ENCODE results near the gene ARID1B. TPM values are rescaled to one million over a fixed set of nuclear protein-coding genes. Genes with fewer than 3 reads are reported as not detected.

The ARID1B gene
- total RNA-seq, 1 experiment from 2014 or later, result 24.2 TPM

DNA sequence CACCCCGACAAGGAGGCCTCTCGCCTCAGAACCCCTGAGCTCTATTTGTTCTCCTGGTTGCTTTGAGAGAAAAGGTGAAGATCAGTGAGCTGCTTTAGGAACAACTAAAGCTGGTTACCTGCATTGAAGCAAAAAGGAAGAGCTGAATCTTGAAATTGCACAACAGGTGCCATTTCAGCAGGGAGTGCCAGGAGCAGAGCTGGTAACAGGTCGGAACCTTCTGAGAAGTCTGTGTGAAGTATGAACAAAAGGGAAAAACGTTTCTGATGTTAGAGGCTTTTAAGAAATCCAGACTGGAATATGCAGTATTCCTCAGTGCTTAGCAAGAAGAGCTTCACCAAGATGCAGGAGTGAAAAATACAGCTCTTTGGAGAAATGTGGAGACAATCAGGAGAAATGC is 382.2 kb downstream of the ARID1B start:
- no peaks in the 10 kb centered on the region for H3K79me2 ChIP-seq (ENCODE audit: low read length)
- no peak overlapping the region for H3K4me3 ChIP-seq (ENCODE audit: low read length)
- H2AFZ ChIP-seq (ENCODE audit: low read length), result no peak overlapping the region
- no peak overlapping the region for H3K9ac ChIP-seq (ENCODE audit: low read length)
- no peak overlapping the region for H3K27ac ChIP-seq (ENCODE audit: low read length)
- DNase-seq (no peak), ATAC-seq (no peak)
- no peaks in the 10 kb centered on the region for H3K9me2 ChIP-seq (replicated peaks; ENCODE audit: low read length)
- H4K20me1 ChIP-seq (ENCODE audit: low read length), result no peaks in the 10 kb centered on the region
- H3K27me3 ChIP-seq (ENCODE audit: low read length), result no peaks in the 10 kb centered on the region
- intact Hi-C loops (cut with micrococcal nuclease), result no loop called here
- H3K4me2 ChIP-seq (ENCODE audit: low read length), result no peak overlapping the region
- H3F3A ChIP-seq (ENCODE audit: low read length, unreplicated experiment), result no peaks in the 10 kb centered on the region
- CTCF ChIA-PET, result no interaction called here
- TF ChIP-seq, protein P1, sequence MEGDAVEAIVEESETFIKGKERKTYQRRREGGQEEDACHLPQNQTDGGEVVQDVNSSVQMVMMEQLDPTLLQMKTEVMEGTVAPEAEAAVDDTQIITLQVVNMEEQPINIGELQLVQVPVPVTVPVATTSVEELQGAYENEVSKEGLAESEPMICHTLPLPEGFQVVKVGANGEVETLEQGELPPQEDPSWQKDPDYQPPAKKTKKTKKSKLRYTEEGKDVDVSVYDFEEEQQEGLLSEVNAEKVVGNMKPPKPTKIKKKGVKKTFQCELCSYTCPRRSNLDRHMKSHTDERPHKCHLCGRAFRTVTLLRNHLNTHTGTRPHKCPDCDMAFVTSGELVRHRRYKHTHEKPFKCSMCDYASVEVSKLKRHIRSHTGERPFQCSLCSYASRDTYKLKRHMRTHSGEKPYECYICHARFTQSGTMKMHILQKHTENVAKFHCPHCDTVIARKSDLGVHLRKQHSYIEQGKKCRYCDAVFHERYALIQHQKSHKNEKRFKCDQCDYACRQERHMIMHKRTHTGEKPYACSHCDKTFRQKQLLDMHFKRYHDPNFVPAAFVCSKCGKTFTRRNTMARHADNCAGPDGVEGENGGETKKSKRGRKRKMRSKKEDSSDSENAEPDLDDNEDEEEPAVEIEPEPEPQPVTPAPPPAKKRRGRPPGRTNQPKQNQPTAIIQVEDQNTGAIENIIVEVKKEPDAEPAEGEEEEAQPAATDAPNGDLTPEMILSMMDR (conservative IDR thresholded peaks at IDR 0.05; ENCODE audit: low read depth, low read length), result no peak
- no peak for TF ChIP-seq EZH2 (IDR thresholded peaks at IDR 0.05; ENCODE audit: low read length, unreplicated experiment)
- TF ChIP-seq EZH2phosphoT487 (IDR thresholded peaks at IDR 0.05; ENCODE audit: borderline replicate concordance, low read length), result no peak
- no peaks in the 10 kb centered on the region for H3K4me1 ChIP-seq (ENCODE audit: insufficient read depth, low read length)
- no TSS peak for BruUV-seq (replicated peaks)
- POLR2A ChIA-PET (ENCODE audit: unreplicated experiment), result no interaction called here
- H3K36me3 ChIP-seq (ENCODE audit: low read depth, low read length), result no peaks in the 10 kb centered on the region
- no peaks in the 10 kb centered on the region for H3K9me3 ChIP-seq (ENCODE audit: low read length)

DNA sequence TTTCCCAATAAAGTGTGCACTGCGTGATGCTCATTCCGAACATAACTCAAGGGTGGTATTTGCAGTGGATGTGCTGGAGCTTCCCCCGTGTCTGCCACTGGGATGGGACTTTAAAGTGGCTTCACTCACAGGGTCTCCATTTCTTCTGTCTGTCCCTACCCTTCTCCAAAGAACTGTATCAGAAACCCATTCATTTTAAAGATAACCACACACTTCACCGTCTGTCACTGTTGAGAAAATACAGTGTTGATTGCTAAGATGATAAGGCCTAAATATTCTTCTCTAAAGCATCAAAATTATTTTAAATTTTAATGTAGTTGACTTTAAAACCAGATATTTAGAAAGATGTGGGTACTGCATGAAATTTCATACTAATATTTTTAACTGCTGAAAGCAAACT is 384.7 kb downstream of the ARID1B start:
- TF ChIP-seq, protein P1 (conservative IDR thresholded peaks at IDR 0.05; ENCODE audit: low read depth, low read length), result no peak
- TF ChIP-seq EZH2 (IDR thresholded peaks at IDR 0.05; ENCODE audit: low read length, unreplicated experiment) (no peak), EZH2phosphoT487 (IDR thresholded peaks at IDR 0.05; ENCODE audit: borderline replicate concordance, low read length) (no peak)
- Histone ChIP-seq H3K27ac (ENCODE audit: low read length) (no peak overlapping the region), H3K4me2 (ENCODE audit: low read length) (no peak overlapping the region), H3K4me3 (ENCODE audit: low read length) (no peak overlapping the region), H2AFZ (ENCODE audit: low read length) (no peak overlapping the region), H3K79me2 (ENCODE audit: low read length) (no peaks in the 10 kb centered on the region), H4K20me1 (ENCODE audit: low read length) (no peaks in the 10 kb centered on the region), H3K9me2 (replicated peaks; ENCODE audit: low read length) (no peaks in the 10 kb centered on the region), H3K27me3 (ENCODE audit: low read length) (no peaks in the 10 kb centered on the region), H3K4me1 (ENCODE audit: insufficient read depth, low read length) (no peaks in the 10 kb centered on the region), H3F3A (ENCODE audit: low read length, unreplicated experiment) (no peaks in the 10 kb centered on the region), H3K9ac (ENCODE audit: low read length) (no peak overlapping the region), H3K36me3 (ENCODE audit: low read depth, low read length) (no peaks in the 10 kb centered on the region), H3K9me3 (ENCODE audit: low read length) (no peaks in the 10 kb centered on the region)
- intact Hi-C loops (cut with micrococcal nuclease), result no loop called here
- BruUV-seq (replicated peaks), result no TSS peak
- ATAC-seq (no peak), DNase-seq (no peak)
- POLR2A ChIA-PET (ENCODE audit: unreplicated experiment), result no interaction called here
- CTCF ChIA-PET, result no interaction called here

DNA sequence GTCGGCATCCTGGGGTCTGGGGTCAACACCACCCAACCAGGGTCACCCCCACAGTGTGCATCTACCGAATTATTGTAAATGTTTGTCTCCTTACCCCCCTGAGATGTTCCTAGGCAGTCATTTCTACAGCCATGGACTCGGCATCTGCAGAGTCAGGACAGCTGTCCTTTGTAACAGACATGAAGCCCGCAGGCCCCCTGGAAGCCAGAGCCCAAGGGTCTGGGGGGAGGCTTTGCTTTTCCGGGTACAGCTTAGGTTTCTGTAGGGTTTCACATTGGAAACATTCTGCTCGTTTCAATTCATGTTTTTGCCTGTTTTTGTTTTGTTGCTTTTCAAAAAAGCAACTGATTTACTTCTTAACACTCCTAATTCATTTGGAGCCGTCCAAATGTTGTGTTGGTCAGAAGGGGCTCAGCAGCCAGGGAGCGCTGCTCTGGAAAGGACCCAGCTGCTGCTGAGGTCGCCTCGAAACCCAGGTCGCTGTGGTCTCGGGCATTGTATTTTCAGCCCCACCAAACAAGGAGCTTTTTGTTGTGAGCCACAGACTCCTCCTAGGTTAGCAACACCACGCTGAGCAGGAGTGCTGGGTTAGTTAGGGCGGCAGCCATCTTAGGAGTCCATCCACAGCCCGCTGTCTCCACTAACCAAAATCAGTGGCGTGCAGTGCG is 385.7 kb downstream of the ARID1B start:
- ATAC-seq (no peak), DNase-seq (no peak)
- H3K9me3 ChIP-seq (ENCODE audit: low read length), result no peaks in the 10 kb centered on the region
- ChIA-PET POLR2A (ENCODE audit: unreplicated experiment) (no interaction called here), CTCF (no interaction called here)
- no peak overlapping the region for H3K9ac ChIP-seq (ENCODE audit: low read length)
- H3K36me3 ChIP-seq (ENCODE audit: low read depth, low read length), result 0 out of 2 replicates have a peak, but pooled peaks cover 3% of the 10 kb centered on the region
- no TSS peak for BruUV-seq (replicated peaks)
- H4K20me1 ChIP-seq (ENCODE audit: low read length), result no peaks in the 10 kb centered on the region
- no peaks in the 10 kb centered on the region for H3K4me1 ChIP-seq (ENCODE audit: insufficient read depth, low read length)
- H3K27ac ChIP-seq (ENCODE audit: low read length), result no peak overlapping the region
- no peaks in the 10 kb centered on the region for H3K79me2 ChIP-seq (ENCODE audit: low read length)
- no peak overlapping the region for H2AFZ ChIP-seq (ENCODE audit: low read length)
- no peak overlapping the region for H3K4me3 ChIP-seq (ENCODE audit: low read length)
- H3F3A ChIP-seq (ENCODE audit: low read length, unreplicated experiment), result no peaks in the 10 kb centered on the region
- intact Hi-C loops (cut with micrococcal nuclease), result no loop called here
- TF ChIP-seq, protein P1 (conservative IDR thresholded peaks at IDR 0.05; ENCODE audit: low read depth, low read length), result no peak
- TF ChIP-seq EZH2 (IDR thresholded peaks at IDR 0.05; ENCODE audit: low read length, unreplicated experiment) (no peak), EZH2phosphoT487 (IDR thresholded peaks at IDR 0.05; ENCODE audit: borderline replicate concordance, low read length) (no peak)
- no peaks in the 10 kb centered on the region for H3K27me3 ChIP-seq (ENCODE audit: low read length)
- no peak overlapping the region for H3K4me2 ChIP-seq (ENCODE audit: low read length)
- H3K9me2 ChIP-seq (replicated peaks; ENCODE audit: low read length), result no peaks in the 10 kb centered on the region
